ENCODE measurements around the gene MYBPC2.

Gene MYBPC2

GRCh38 chr19:50402544-50403301 lies 30.0 kb upstream of the MYBPC2 start:
- TF ChIP-seq CSDC2 (CRISPR knock-in tag; IDR thresholded peaks at IDR 0.05) (no peak), ZFP30 (CRISPR knock-in tag; IDR thresholded peaks at IDR 0.05) (no peak), SNAI2 (CRISPR knock-in tag; IDR thresholded peaks at IDR 0.05) (no peak), CSRNP3 (CRISPR knock-in tag; IDR thresholded peaks at IDR 0.05) (no peak), TOX (CRISPR knock-in tag; IDR thresholded peaks at IDR 0.05; ENCODE audit: borderline replicate concordance) (no peak), GLIS3 (CRISPR knock-in tag; IDR thresholded peaks at IDR 0.05) (no peak), TSHZ2 (CRISPR knock-in tag; IDR thresholded peaks at IDR 0.05) (no peak), PPARA (CRISPR knock-in tag; IDR thresholded peaks at IDR 0.05; ENCODE audit: borderline replicate concordance) (no peak), OSR1 (CRISPR knock-in tag; IDR thresholded peaks at IDR 0.05) (no peak), CREB5 (CRISPR knock-in tag; IDR thresholded peaks at IDR 0.05; ENCODE audit: low read depth) (no peak), ARNTL (CRISPR knock-in tag; IDR thresholded peaks at IDR 0.05; ENCODE audit: borderline replicate concordance, low read depth) (no peak), ZFP3 (CRISPR knock-in tag; IDR thresholded peaks at IDR 0.05) (no peak)
- ATAC-seq = no peak

GRCh38 chr19:50406156-50406820 lies 26.4 kb upstream of the MYBPC2 start:
- no peak for TF ChIP-seq TCF4 (CRISPR knock-in tag; IDR thresholded peaks at IDR 0.05; ENCODE audit: borderline replicate concordance)
- no peak for TF ChIP-seq TOX (CRISPR knock-in tag; IDR thresholded peaks at IDR 0.05; ENCODE audit: borderline replicate concordance)
- TF ChIP-seq ESRRG (CRISPR knock-in tag; IDR thresholded peaks at IDR 0.05) = no peak
- TF ChIP-seq RARB (CRISPR knock-in tag; IDR thresholded peaks at IDR 0.05) = no peak
- no peak for TF ChIP-seq ISL1 (CRISPR knock-in tag; IDR thresholded peaks at IDR 0.05)
- ATAC-seq = no peak

- ATAC-seq = no peak
- TF ChIP-seq ZFP30 (CRISPR knock-in tag; IDR thresholded peaks at IDR 0.05) (no peak), CSDC2 (CRISPR knock-in tag; IDR thresholded peaks at IDR 0.05) (no peak)
Measured at GRCh38 chr19:50406829-50407228, 25.9 kb upstream of the MYBPC2 start.

GRCh38 chr19:50409347-50409746 lies 23.3 kb upstream of the MYBPC2 start:
- TF ChIP-seq ZFP3 (CRISPR knock-in tag; IDR thresholded peaks at IDR 0.05) = no peak
- no peak for TF ChIP-seq PPARA (CRISPR knock-in tag; IDR thresholded peaks at IDR 0.05; ENCODE audit: borderline replicate concordance)
- TF ChIP-seq CREB5 (CRISPR knock-in tag; IDR thresholded peaks at IDR 0.05; ENCODE audit: low read depth) = no peak
- TF ChIP-seq CSDC2 (CRISPR knock-in tag; IDR thresholded peaks at IDR 0.05) = no peak
- TF ChIP-seq ESRRG (CRISPR knock-in tag; IDR thresholded peaks at IDR 0.05) = no peak
- TF ChIP-seq ISL1 (CRISPR knock-in tag; IDR thresholded peaks at IDR 0.05) = no peak
- no peak for TF ChIP-seq POU6F1 (CRISPR knock-in tag; IDR thresholded peaks at IDR 0.05; ENCODE audit: borderline replicate concordance, low read depth)
- no peak for TF ChIP-seq TSHZ2 (CRISPR knock-in tag; IDR thresholded peaks at IDR 0.05)
- no peak for TF ChIP-seq ARNTL (CRISPR knock-in tag; IDR thresholded peaks at IDR 0.05; ENCODE audit: borderline replicate concordance, low read depth)
- TF ChIP-seq GLIS3 (CRISPR knock-in tag; IDR thresholded peaks at IDR 0.05) = no peak
- no peak for TF ChIP-seq ZFP30 (CRISPR knock-in tag; IDR thresholded peaks at IDR 0.05)
- no peak for TF ChIP-seq CSRNP3 (CRISPR knock-in tag; IDR thresholded peaks at IDR 0.05)
- ATAC-seq = no peak

Data from SK-N-SH treated with all-trans-retinoic acid at 6 μM for 48 hours (cell line).